OCI-LY1 (cell line): ENCODE data around the gene GALNT1.

ENCODE experiments used
- EZH2 ChIP-seq: fragments of 200-600 bp; sonication (generic), shearing (Covaris generic); IDR thresholded peaks from 2 replicates; pipeline ENCODE4 v1.8.0; 2017; ENCODE audit warnings: borderline replicate concordance, mixed run types, mild to moderate bottlenecking, antibody characterized with exemption, low read length, moderate library complexity, mixed read lengths
- TF ChIP-seq, protein P1 (sequence below): fragments of 200-600 bp; sonication (generic), shearing (Covaris generic); IDR thresholded peaks from 2 replicates; pipeline ENCODE4 v1.5.1; 2017; ENCODE audit warnings: mild to moderate bottlenecking, antibody characterized with exemption, low read length, moderate library complexity, mixed read lengths

DNA sequence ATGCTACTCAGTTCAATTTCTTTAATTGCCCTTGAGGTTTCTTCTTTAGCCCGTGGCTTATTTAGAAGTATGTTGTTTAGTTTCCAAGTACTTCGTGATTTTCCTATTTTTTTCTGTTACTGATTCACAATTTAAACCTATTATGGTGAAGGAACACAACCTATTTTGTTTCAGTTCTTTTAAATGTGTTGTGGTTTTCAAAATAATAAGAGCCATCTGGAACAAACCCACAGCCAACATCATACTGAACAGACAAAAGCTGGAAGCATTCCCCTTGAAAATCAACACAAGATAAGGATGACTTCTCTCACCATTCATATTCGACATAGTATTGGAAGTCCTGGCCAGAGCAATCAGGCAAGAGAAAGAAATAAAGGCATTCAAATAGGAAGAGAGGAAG lies 155.2 kb downstream of the GALNT1 start:
- TF ChIP-seq, protein P1, sequence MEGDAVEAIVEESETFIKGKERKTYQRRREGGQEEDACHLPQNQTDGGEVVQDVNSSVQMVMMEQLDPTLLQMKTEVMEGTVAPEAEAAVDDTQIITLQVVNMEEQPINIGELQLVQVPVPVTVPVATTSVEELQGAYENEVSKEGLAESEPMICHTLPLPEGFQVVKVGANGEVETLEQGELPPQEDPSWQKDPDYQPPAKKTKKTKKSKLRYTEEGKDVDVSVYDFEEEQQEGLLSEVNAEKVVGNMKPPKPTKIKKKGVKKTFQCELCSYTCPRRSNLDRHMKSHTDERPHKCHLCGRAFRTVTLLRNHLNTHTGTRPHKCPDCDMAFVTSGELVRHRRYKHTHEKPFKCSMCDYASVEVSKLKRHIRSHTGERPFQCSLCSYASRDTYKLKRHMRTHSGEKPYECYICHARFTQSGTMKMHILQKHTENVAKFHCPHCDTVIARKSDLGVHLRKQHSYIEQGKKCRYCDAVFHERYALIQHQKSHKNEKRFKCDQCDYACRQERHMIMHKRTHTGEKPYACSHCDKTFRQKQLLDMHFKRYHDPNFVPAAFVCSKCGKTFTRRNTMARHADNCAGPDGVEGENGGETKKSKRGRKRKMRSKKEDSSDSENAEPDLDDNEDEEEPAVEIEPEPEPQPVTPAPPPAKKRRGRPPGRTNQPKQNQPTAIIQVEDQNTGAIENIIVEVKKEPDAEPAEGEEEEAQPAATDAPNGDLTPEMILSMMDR = no peak
- TF ChIP-seq EZH2 = no peak
